GM13977 (cell line): ENCODE data around the gene TMEM175.

ENCODE experiments used
- DNase-seq: peaks from one replicate; pipeline ENCODE4 v3.0.0; 2012; ENCODE audit warnings: low spot score
- CTCF ChIP-seq: IDR thresholded peaks from 2 replicates; pipeline ENCODE4 v1.5.1; 2012; ENCODE audit warnings: mild to moderate bottlenecking, control low read depth; ENCODE audit not compliant: insufficient read depth; ENCODE audit errors: extremely low read depth, missing control alignments
- in situ Hi-C: fragments of 300-500 bp; cut with MboI; formaldehyde crosslinking; loops from one replicate; pipeline ENCODE4 v1.12.0; 2022; ENCODE audit warnings: low sequenced_read_pairs, low pct_unique_long_range_greater_than_20kb, mixed read lengths, inconsistent platforms; ENCODE audit not compliant: unreplicated experiment

The TMEM175 gene

GRCh38 chr4:959338-960139 is 27.3 kb downstream of the TMEM175 start:
- DNase-seq = no peak
- in situ Hi-C loops = no loop called here
- TF ChIP-seq CTCF = no peak

- in situ Hi-C loops = no loop called here
- DNase-seq = no peak
- TF ChIP-seq CTCF = no peak
These were observed 27.9 kb downstream of the TMEM175 start for GRCh38 chr4:960140-960635.

- in situ Hi-C loops = no loop called here
These were observed 28.5 kb downstream of the TMEM175 start for GRCh38 chr4:960636-961350.

GRCh38 chr4:961351-962230 is 29.3 kb downstream of the TMEM175 start:
- no peak for TF ChIP-seq CTCF
- in situ Hi-C loops = no loop called here
- no peak for DNase-seq

More at GRCh38 chr4:960636-961350, 28.5 kb downstream of the TMEM175 start:
- DNase-seq = no peak
- TF ChIP-seq CTCF = no peak

- TF ChIP-seq CTCF = no peak
- no peak for DNase-seq
- in situ Hi-C loops = no loop called here
These were observed 30.3 kb downstream of the TMEM175 start for GRCh38 chr4:962231-963208.
